ENCODE measurements around the gene PTPRM.

Gene PTPRM

DNA sequence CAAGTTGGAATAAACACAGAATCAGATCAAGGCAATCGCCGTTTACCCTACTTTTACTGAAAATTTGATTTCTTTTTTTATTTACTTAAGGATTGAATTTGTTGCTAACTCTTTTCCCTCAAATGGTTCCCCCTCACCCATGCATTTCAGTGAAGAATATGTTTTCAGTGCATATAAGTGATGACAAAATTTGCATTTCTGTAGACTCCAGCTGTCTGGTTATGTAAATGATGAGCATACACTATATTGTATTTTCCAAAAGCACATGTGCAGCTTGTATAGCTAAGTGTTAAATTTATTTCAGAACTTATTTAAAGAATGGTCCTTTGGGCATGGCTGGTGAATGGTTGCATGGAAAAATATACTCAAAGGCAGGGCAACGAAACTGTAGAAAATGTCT is 437.7 kb downstream of the PTPRM start:
- no peaks in the 10 kb centered on the region for H3F3A ChIP-seq (ENCODE audit: insufficient read depth, low read length)
- no peaks in the 10 kb centered on the region for H3K9me2 ChIP-seq (replicated peaks; ENCODE audit: insufficient read depth, low read length)
- no peak overlapping the region for H2AFZ ChIP-seq (ENCODE audit: low read length)
- H3K4me3 ChIP-seq (ENCODE audit: low read length), result no peak overlapping the region
- no peaks in the 10 kb centered on the region for H3K9me3 ChIP-seq (replicated peaks; ENCODE audit: insufficient read depth, low read length)
- no peaks in the 10 kb centered on the region for H3K36me3 ChIP-seq (replicated peaks; ENCODE audit: insufficient read depth, low read length)
- H3K4me1 ChIP-seq (ENCODE audit: low read length), result 0 out of 2 replicates have a peak, but pooled peaks cover 6% of the 10 kb centered on the region
- H3K27ac ChIP-seq (ENCODE audit: low read length), result no peak overlapping the region
- TF ChIP-seq EZH2 (optimal IDR thresholded peaks at IDR 0.05; ENCODE audit: low read depth, low read length) (no peak), EZH2phosphoT487 (IDR thresholded peaks at IDR 0.05; ENCODE audit: low read length) (no peak)
- TF ChIP-seq, protein P1, sequence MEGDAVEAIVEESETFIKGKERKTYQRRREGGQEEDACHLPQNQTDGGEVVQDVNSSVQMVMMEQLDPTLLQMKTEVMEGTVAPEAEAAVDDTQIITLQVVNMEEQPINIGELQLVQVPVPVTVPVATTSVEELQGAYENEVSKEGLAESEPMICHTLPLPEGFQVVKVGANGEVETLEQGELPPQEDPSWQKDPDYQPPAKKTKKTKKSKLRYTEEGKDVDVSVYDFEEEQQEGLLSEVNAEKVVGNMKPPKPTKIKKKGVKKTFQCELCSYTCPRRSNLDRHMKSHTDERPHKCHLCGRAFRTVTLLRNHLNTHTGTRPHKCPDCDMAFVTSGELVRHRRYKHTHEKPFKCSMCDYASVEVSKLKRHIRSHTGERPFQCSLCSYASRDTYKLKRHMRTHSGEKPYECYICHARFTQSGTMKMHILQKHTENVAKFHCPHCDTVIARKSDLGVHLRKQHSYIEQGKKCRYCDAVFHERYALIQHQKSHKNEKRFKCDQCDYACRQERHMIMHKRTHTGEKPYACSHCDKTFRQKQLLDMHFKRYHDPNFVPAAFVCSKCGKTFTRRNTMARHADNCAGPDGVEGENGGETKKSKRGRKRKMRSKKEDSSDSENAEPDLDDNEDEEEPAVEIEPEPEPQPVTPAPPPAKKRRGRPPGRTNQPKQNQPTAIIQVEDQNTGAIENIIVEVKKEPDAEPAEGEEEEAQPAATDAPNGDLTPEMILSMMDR (IDR thresholded peaks at IDR 0.05; ENCODE audit: low read length), result no peak
- H3K79me2 ChIP-seq (ENCODE audit: low read length), result no peaks in the 10 kb centered on the region
- H4K20me1 ChIP-seq (ENCODE audit: insufficient read depth, low read length), result no peaks in the 10 kb centered on the region
- no peak overlapping the region for H3K9ac ChIP-seq (ENCODE audit: low read length)
- no peaks in the 10 kb centered on the region for H3K27me3 ChIP-seq (replicated peaks; ENCODE audit: insufficient read depth, low read length)
- H3K4me2 ChIP-seq (ENCODE audit: low read depth, low read length), result no peak overlapping the region
- DNase-seq, result no peak

DNA sequence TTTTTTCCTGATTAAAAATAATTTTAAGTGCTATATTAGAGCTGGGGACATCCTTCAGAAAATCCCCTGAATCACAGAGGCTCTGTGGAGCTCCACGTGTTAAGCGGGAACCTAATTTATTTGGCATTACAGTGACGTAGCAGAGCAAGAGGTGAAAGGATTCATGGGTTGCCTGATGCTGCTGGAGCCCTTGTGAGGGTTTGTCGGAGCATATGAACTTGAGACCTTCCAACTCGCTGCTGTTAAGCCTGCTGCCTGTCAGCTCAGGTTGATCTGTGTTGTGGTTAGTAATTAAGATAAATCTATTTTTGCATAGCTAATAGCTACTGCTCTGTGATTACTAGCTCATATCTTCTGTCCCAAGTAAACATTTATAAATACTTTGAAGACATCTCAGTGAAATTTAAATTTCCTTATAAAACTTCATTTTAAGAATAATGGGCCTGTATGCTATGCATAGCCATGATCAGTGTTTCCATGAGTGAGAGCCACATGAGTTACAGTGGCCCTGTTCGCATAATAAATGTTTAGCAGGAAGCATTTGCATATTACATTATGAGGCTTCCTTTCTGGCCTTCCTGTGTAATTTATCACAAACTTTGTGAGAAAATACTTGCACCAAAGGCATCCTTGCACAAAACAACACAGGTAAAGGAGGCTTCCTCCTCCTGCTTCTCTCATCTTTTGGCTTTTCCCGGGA is 438.9 kb downstream of the PTPRM start:
- no peak overlapping the region for H3K4me2 ChIP-seq (ENCODE audit: low read depth, low read length)
- no peaks in the 10 kb centered on the region for H3K79me2 ChIP-seq (ENCODE audit: low read length)
- no peak overlapping the region for H3K27ac ChIP-seq (ENCODE audit: low read length)
- no peaks in the 10 kb centered on the region for H3K9me3 ChIP-seq (replicated peaks; ENCODE audit: insufficient read depth, low read length)
- no peak overlapping the region for H3K4me3 ChIP-seq (ENCODE audit: low read length)
- no peak overlapping the region for H2AFZ ChIP-seq (ENCODE audit: low read length)
- no peaks in the 10 kb centered on the region for H3F3A ChIP-seq (ENCODE audit: insufficient read depth, low read length)
- no peaks in the 10 kb centered on the region for H4K20me1 ChIP-seq (ENCODE audit: insufficient read depth, low read length)
- no peaks in the 10 kb centered on the region for H3K4me1 ChIP-seq (ENCODE audit: low read length)
- no peak overlapping the region for H3K9ac ChIP-seq (ENCODE audit: low read length)
- no peak for DNase-seq
- no peaks in the 10 kb centered on the region for H3K27me3 ChIP-seq (replicated peaks; ENCODE audit: insufficient read depth, low read length)
- TF ChIP-seq EZH2 (optimal IDR thresholded peaks at IDR 0.05; ENCODE audit: low read depth, low read length) (no peak), EZH2phosphoT487 (IDR thresholded peaks at IDR 0.05; ENCODE audit: low read length) (no peak)
- TF ChIP-seq, protein P1 (IDR thresholded peaks at IDR 0.05; ENCODE audit: low read length), result no peak
- H3K36me3 ChIP-seq (replicated peaks; ENCODE audit: insufficient read depth, low read length), result no peaks in the 10 kb centered on the region
- H3K9me2 ChIP-seq (replicated peaks; ENCODE audit: insufficient read depth, low read length), result no peaks in the 10 kb centered on the region

DNA sequence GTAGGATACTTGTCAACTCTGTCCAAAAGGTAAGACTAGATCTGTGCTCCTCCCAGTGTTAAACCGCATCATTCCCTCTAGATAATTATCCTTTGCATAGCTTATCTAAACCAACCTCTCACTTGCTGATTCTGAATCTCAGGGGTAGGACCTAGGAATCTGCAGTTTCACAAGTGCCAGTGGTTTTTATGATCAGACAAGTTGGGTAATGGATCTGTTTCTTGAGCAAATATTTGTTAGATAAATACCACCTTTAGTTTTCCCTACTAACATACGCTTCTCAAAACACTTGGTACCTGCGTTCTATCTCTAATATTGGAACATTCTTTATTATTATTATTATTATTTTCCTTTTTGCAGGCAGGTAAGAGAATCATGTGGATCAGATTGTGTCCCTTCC is 439.9 kb downstream of the PTPRM start:
- H3K9me3 ChIP-seq (replicated peaks; ENCODE audit: insufficient read depth, low read length), result no peaks in the 10 kb centered on the region
- DNase-seq, result no peak
- no peak overlapping the region for H3K4me2 ChIP-seq (ENCODE audit: low read depth, low read length)
- H3K4me1 ChIP-seq (ENCODE audit: low read length), result no peaks in the 10 kb centered on the region
- H3K27ac ChIP-seq (ENCODE audit: low read length), result no peak overlapping the region
- no peaks in the 10 kb centered on the region for H4K20me1 ChIP-seq (ENCODE audit: insufficient read depth, low read length)
- no peak overlapping the region for H3K9ac ChIP-seq (ENCODE audit: low read length)
- H3F3A ChIP-seq (ENCODE audit: insufficient read depth, low read length), result no peaks in the 10 kb centered on the region
- no peaks in the 10 kb centered on the region for H3K27me3 ChIP-seq (replicated peaks; ENCODE audit: insufficient read depth, low read length)
- TF ChIP-seq EZH2phosphoT487 (IDR thresholded peaks at IDR 0.05; ENCODE audit: low read length), result no peak
- TF ChIP-seq, protein P1 (IDR thresholded peaks at IDR 0.05; ENCODE audit: low read length), result no peak
- no peak for TF ChIP-seq EZH2 (optimal IDR thresholded peaks at IDR 0.05; ENCODE audit: low read depth, low read length)
- no peaks in the 10 kb centered on the region for H3K79me2 ChIP-seq (ENCODE audit: low read length)
- no peak overlapping the region for H3K4me3 ChIP-seq (ENCODE audit: low read length)
- H2AFZ ChIP-seq (ENCODE audit: low read length), result no peak overlapping the region
- no peaks in the 10 kb centered on the region for H3K36me3 ChIP-seq (replicated peaks; ENCODE audit: insufficient read depth, low read length)
- H3K9me2 ChIP-seq (replicated peaks; ENCODE audit: insufficient read depth, low read length), result no peaks in the 10 kb centered on the region
